Kidney capillary endothelial cell (primary cell): Measurements from ENCODE around the gene FBXO40.
A peak's percentile ranks its signal among the peaks of the same experiment; 100 is the strongest.
"Not testable (repeated sequence)": the region's sequence is repeated elsewhere in the genome, so short reads cannot be mapped to it uniquely, and the experiment has no call there.

Experiments
- DNase-seq: peaks from one replicate; pipeline ENCODE4 v3.0.0-alpha.2; 2018; ENCODE audit warnings: low spot score

Gene FBXO40, protein sequence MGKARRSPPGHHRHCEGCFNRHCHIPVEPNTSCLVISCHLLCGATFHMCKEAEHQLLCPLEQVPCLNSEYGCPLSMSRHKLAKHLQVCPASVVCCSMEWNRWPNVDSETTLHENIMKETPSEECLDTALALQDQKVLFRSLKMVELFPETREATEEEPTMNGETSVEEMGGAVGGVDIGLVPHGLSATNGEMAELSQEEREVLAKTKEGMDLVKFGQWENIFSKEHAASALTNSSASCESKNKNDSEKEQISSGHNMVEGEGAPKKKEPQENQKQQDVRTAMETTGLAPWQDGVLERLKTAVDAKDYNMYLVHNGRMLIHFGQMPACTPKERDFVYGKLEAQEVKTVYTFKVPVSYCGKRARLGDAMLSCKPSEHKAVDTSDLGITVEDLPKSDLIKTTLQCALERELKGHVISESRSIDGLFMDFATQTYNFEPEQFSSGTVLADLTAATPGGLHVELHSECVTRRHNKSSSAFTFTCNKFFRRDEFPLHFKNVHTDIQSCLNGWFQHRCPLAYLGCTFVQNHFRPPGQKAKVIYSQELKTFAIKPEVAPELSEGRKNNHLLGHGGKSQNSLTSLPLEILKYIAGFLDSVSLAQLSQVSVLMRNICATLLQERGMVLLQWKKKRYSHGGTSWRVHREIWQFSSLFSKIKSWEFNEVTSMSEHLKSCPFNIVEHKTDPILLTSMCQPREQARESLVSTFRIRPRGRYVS

DNA sequence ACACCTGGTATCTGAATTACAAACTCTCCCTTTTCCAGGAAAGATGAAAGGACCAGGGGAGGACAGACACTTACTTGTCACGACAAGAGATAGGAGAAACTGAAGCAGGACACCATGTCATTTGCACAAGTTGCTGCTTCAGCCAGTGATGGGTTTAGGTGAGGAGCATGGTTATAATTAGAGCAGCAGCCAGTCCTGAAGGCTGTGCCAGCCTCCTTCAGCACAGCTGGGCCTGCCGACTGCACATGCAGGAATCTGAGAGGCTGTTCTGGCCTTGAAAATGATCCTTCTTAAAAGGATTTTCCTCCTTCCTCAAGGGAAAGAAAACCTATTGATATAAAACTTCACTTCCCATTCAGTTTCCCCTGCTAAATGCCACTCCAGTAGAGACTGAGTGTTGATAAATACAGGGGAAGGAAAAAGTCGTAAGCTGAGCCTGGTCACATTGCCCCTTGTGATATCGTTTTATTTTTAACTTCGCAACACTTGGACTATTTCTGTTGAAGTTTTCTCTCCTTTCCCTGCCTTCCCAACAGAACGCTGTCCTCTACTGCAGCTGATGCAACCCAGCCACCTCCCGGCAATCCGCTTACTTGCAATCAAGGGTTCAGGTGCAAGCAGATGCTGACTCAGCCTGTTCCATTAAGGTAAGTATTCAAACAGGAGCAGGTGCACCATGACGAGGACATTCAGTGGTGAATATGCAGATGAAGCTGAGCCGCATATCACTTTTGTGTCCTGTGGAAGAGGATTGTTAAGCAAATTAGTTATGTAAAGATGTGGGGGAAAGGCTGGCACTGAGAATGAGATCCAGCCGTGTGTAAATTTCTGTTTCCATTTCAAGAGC is at the start of gene FBXO40:
Gene FBXO40, plus strand, starts transcription at position 524 of the 847 bp plus-strand sequence. CDS start 27,197 bp downstream, outside the sequence.
- no peak for DNase-seq

DNA sequence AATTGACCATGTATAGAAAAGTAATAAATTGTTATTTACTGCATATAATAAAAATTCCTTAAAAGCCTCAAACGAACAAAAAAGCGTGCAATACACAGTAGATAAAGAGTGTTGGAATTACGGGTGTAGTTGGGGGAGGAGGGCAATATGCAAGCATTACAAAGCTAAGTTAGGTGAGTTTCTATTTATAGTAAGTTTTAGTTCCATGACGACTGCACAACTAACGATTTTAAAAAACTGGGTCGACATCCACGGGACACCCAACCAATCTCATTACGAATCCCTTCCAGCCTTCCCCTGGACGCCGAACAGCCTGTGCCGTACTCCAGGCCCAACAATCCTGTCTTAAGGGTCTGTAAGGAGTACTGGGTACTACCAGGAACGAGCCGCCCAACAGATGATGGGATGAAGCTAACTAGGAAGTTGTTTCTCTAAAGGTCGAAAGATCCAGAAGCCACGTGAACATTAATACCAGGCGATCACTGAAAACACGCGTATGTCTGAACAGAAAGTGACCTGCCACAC is 48.1 kb upstream of the FBXO40 start:
- DNase-seq, result peak; percentile 20

DNA sequence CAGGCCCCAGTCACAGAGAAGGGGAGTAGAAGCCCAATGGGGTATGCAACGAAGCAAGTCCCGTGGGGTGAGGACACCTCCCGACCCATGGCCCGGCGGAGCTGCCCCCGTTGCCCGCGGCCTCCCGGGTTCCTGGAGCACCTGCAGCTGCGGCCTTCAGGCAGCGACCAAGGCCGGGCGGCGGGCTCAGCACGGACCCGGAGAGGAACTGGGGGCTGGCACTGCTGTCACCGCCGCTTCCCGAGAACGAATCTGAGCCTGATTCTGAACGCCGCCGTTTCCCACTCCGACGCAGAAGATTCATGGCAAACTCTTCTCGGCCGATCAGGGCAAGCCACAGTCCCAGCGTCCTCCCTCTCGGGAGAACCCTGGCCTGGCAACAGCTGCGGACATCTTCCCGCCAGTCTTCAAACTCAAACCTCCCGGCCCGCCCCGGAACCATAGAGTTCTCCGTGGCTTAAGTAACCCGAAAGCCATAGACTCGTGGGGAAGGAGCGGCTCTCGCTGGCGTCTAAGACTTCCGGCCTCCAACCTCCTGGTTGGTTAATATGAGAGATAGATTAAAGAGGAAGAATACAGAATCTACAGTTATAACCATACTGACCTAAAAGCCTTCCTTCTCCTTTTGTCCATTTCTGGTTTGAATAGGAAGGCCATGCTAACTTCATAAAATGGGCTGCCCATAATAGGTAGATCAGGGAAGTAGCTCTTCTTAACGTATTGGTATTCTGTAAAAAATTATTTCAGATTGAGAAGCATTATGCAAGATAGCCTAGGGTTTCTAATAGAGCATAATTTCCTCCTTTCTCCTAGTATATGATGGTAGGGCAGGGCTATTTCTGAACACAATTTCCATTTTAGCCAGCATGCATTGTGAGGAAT is 47.4 kb upstream of the FBXO40 start, which contains the start of gene POLQ:
Gene POLQ, minus strand, starts transcription at position 415 of the 882 bp plus-strand sequence. Its CDS starts 111 bp downstream, at position 304.
- DNase-seq, result peak; percentile 84

DNA sequence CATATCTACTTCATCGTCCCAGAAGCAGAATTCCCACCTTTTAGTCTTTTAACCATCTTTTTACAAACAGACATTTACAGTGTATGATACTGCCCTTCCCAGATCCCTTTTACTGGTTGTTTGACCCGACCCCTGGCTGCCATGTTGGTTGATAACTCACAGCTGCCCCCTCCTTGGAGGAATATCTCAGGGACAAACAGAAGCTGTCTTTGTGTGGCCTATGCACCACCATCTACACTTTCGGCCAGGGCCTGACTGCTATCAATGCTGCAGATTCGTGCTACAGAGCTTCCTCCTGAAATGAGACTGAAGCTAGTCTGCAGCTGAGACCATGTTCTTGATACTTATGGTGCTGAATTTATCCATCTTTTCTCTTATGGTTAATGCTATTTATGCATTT is 40.8 kb upstream of the FBXO40 start:
- no peak for DNase-seq

DNA sequence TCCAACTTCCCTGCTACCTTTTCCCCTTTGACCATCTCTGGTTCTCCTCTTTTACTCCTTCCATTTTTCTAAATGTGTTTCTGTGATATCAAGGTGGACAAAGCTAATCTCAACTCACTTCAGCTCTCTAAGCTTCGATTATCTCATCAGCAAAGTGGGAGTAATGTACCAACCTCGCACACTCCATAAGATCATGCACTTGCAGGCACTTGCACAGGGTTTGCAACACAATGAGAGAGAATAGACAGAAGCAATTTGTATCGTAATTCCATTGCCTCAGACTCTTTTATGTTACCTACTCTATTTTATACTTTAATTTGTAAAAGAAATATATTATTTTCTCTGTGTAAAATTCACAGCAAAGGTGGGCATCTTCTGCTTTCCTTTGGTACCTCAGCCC is 40.4 kb upstream of the FBXO40 start:
- DNase-seq, result no peak

DNA sequence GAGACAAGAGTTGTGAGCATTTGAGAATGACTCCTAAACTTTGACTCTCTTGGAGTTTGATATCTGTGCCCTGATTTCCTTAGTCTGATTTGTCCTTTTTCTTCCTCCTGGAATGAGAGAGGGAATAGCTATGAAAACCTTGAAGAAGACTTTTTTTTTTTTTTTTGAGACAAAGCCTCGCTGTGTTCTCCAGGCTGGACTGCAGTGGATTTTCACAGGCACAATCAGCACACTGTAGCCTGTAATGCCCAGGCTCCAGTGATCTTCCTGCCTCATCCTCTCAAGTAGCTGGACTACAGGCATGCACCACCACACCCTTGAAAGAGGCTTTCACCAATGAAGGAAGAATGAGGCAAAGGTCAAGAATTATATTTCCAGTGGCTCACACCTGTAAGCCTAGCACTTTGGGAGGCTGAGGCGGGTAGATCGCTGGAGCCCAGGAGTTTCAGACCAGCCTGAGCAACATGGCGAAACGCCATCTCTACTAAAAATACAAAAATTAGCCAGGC is 35.7 kb upstream of the FBXO40 start:
- no peak for DNase-seq

DNA sequence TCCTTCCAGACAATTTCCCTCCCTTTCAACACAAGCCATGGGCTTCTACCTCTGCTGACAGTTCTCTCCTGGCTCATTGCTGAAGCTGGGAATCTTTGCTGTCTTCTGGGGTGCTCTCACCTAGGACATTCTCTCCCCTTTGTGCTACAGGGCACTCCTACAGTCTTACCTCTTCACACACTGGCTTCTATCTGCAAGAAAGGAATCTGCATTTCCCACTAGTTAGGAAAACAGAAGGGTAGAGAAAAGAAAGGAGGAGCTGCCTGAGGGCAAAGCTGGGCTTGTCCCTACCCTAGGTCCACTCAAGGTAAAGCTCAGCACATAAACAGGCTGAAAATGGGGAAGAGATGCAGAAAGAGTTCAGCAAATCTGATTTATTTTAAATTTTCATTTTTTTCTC is 31.0 kb upstream of the FBXO40 start:
- DNase-seq, result no peak

DNA sequence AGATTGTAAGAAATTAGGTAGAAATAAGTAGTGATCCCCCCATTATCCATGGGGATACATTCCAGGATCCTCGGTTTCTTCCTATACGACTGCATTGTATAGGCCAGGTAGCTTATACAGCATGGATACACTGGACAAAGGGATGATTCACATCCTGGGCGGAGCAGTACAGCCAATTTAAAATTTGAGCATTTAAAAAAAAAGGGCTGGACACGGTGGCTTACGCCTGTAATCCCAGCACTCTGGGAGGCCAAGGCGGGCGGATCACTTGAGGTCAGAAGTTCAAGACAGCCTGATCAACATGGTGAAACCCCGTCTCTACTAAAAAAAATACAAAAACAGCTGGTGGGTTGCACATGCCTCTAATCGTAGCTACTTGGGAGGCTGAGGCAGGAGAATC is 26.4 kb upstream of the FBXO40 start:
- no peak for DNase-seq

DNA sequence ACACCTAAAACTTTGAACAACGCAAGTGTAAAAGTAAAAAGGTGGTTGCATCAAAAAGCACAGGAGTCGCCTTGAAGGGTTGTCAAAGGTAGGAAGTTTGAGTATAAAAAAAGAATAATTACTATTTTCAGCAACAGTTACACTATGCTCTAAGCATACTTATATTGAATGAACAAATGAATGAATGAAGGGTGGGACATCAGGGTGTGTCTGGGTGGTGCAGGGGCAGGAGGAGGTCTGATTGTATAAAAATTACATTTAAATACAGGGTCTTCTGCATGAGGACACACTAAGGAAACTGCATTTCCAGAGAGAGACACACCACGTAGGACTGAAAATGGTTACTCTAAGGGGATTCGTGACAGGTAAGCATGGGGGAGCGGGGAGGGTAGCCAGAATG is 25.5 kb upstream of the FBXO40 start, which contains the start of gene ARGFX:
Gene ARGFX, plus strand, starts transcription at position 301 of the 400 bp plus-strand sequence. CDS start 2,765 bp downstream, outside the sequence.
- no peak for DNase-seq

DNA sequence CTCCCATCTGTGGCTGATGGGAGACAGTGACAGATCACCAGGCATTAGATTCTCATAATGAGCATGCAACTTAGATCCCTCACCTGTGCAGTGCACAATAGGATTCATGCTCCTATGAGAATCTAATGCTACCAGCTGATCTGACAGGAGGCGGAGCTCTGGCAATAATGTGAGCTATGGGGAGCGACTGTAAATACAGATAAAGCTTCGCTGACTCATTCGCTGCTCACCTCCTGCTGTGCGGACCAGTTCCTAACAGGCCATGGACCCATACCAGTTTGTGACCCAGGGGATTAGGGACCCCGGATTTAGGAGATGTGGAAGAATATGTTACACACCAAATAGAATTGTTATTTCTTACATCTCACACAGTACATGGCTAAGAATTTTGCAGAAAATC is 18.7 kb upstream of the FBXO40 start:
- no peak for DNase-seq

DNA sequence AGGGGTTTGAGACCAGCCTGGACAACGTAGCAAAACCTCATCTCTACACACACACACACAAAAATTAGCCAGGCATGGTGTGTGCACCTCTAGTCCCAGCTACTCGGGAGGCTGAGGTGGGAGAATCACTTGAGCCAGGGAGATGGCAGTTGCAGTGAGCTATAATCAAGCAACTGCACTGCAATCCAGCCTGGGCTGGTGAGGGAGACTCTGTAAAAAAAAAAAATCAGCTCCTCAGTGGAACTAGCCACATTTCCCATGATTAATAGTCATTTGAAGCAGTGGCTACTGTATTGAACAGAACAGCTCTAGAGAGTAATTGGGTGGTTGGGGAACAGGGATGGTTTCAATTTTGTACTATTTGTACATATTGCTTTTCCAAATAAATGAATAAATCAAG is 11.5 kb upstream of the FBXO40 start:
- DNase-seq, result no peak

DNA sequence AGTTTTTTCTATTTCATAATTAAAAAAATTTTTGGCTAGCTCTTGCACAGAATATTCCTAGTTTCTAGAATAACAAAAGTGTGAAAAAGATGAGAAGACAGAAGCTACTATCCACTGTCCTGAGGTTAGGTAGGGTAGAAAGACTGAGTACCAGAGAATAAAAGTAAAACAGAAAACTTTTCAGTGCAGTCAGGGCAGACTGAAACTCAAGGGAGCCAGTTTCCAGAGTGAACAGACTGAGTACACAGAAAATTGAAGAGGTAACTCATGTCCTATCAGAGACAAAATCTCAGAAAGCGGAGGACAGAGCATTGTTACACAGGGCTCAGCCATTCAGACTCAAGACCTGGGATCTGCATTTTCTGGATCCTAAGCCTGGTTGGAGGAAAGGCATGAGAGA is 8.8 kb upstream of the FBXO40 start:
- no peak for DNase-seq

DNA sequence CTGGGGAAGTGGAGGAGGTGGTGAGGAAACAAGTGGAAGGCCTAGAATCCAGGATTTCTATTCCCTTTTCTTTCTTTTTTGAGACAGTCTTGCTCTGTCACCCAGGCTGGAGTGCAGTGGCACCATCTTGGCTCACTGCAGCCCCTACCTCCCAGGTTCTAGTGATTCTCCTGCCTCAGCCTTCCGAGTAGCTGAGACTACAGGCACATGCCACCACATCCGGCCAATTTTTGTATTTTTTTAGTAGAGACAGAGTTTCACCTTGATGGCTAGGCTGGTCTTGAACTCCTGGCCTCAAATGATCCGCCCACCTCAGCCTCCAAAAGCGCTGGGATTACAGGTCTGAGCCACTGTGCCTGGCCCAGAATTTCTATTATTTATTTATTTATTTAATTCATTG is 627 bp downstream of the FBXO40 start:
- not testable (repeated sequence) for DNase-seq

DNA sequence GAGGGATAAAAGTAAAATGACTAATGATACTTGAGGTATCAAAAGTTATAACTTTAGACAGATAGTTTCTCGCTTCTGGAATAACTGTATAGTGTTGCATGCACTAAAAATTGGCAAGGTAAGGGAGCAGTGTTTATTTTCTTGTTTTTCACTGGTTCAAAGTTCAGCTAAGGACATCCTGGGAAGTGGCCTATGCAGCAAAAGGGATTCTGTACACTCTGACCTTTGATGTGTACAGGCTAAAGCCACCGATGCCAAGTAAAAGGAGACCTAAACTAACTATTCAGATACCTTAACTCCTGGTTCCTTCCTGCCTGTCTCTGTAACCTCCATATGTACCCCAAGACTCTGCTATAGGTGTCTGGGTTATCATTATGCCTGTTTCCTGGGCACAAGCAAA is 1.7 kb downstream of the FBXO40 start:
- no peak for DNase-seq

DNA sequence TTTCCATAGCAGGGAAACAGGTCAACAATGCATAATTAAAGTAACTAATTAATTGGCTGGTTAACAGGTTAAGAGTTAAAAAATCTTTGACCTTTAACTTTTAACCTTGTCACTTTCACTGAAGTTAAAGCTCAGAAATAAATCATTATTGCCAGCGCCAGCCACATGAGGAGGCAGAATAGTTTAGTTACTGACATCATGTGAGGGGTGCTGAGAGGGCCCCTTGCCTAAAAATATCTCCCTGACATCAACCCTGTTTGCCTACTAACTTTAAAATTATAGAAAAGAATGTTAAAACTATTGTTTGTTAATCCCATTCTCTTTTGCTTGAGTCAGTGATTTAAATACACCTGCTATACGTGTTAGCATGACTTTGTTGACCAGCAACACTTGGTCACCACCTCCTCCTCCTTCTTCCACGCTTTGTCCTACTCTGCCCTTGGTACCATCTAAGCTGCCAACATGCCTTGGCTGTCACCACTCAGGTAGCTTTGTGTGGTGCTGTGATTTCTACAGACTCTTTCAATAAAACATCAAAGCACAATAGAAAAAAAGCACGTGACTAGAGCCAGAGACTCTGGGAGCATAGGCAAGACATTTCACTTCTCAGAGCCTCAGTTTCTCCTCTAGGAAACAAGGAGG is 2.7 kb downstream of the FBXO40 start:
- DNase-seq, result no peak

DNA sequence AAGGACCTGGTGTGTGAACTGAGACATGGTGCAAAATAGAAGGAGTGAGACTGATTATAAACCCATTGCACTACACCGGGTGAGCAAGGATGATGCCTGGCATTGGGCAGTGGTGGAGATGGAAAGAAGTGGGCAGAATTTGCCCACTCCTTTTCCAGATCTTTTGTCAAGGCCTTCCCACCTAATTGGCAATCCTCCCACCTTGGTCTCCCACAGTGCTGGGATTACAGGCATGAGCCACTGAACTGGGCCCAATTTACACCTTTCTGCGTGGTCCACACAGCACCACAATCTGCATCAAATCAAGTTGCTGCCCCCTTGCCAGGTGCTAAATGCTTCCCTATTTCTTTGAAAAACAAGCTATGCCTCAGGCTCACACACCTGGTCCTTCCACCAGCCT is 5.4 kb downstream of the FBXO40 start:
- DNase-seq, result no peak

DNA sequence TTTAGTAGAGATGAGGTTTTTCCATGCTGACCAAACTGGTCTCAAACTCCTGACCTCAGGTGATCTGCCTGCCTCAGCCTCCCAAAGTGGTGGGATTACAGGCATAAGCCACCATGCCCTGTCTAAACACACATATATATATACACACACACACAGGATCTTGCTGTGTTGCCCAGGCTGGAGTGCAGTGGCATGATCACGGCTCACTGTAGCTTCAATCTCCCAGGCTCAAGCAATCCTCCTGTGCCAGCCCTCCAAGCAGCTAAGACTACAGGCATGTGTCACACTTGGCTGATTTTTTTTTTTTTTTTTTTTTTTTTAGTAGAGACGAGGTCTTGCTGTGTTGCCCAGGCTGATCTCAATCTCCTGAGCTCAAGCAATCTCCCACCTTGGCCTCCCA is 6.7 kb downstream of the FBXO40 start:
- DNase-seq, result not testable (repeated sequence)

DNA sequence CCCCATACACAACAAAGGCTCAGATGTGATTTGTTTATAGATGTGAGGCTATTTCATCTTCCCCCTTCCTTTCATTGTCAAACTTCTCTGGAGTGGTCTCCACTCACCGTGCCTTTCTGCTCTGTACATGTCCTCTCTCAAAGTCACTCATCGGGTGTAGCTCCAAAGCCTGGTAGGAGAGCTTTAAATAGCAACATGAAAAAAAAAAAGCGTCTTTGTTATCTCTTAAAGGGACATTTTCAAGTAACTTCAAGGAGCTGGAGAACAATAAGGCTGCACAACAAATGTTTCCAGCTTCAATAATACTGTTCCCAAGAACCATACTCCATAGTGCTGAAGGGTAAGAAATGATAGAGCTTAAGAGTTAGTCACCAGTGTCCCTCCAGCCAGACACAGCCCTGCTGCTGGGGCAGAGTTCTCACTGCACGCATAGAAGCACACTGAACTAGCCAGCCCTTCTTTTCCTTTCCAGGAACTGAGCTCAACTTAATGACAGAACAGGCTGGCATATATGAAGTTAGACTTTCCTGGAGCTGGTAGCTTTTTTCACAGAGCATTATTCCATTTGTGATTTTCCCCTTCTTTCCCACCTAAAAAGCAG is 8.1 kb downstream of the FBXO40 start:
- DNase-seq, result peak; percentile 22

DNA sequence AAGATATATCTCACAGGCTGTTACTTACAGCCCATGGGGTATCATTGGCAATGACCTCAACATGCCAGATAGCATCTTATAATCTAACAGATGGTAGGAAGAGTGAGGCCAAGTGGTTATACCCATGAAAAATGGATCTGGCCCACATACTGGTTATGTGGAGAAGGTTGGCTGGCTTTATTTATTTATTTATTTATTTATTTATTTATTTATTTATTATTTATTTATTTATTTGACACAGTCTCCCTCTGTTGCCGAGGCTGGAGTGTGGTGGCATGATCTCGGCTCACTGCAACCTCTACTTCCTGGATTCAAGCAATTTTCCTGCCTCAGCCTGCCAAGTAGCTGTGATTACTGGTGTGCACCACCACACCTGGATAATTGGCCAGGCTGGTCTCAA is 11.6 kb downstream of the FBXO40 start:
- no peak for DNase-seq

DNA sequence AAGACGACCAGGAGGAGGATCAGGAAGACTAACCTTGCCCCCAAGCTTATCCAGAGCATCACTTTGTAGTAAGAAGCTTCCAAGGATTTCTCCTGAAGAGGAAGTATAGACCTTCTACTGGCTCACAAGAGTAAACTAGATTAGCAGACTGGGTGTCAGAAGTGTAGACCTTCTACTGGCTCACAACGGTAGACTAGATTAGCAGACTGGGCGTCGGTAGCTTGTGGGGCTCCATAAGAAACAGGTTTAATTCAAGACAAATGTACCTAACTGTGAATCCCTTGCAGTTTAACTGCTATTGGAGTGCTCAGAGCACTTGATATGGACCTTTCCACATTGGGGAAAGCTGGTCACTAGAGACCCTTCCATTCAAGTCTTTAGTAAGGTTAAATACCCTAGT is 12.9 kb downstream of the FBXO40 start:
- DNase-seq, result no peak
